Stimulated activated naive CD4-positive, alpha-beta T cell (primary cell): ENCODE data around the gene ATP1B4.
A peak's percentile ranks its signal among the peaks of the same experiment; 100 is the strongest.

Experiments used
- DNase-seq, 6 experiments: peaks; one replicate each; lab custom pipeline; 2025; lab: John Stamatoyannopoulos, UW

The ATP1B4 gene

DNA sequence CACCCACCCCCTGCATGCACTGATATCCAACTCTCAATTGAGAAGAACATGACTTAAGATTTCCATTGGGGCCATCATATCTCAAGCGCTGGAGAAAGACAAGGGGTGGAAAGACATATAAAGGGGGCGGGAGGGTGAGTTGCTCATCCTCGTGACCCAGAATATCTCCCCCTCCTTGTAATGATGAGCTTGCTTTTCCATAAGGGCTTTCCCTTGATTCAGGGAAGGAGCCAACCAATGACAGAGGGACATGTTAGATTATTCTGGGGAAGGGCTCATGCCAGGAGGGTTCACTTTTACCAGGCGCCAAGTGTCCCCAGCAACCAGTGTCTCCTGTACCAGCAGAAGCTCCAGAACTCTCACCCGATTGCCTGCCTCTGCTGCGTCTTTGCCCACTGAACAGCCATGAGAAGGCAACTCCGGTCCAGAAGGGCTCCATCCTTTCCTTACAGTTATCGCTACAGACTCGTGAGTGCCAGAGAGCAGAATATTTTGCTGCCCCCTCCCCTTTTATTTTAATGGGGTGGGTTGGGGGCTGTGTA, at the start of gene ATP1B4:
Gene ATP1B4, plus strand, starts transcription at position 326 of the 542 bp plus-strand sequence. Its CDS starts 80 bp downstream, at position 406.
- DNase-seq: no peak

DNA sequence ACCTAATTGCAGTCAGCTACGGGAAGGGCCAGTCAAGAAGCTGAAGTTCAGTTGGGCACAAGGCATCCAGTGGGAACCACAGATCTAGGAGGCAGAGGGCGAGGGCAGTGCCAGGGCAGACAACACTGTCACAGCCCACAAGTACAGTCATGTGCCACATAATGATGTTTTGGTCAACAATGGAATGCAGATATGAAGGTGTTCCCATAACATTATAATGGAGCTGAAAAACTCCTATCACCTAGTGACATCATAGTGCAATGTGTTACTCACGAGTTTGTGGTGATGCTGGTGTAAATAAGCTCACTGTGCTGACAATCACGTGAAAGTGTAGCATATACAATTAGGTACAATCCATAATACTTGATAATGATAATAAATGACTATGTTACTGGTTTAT, 46.1 kb upstream of the ATP1B4 start:
- no peak for DNase-seq

DNA sequence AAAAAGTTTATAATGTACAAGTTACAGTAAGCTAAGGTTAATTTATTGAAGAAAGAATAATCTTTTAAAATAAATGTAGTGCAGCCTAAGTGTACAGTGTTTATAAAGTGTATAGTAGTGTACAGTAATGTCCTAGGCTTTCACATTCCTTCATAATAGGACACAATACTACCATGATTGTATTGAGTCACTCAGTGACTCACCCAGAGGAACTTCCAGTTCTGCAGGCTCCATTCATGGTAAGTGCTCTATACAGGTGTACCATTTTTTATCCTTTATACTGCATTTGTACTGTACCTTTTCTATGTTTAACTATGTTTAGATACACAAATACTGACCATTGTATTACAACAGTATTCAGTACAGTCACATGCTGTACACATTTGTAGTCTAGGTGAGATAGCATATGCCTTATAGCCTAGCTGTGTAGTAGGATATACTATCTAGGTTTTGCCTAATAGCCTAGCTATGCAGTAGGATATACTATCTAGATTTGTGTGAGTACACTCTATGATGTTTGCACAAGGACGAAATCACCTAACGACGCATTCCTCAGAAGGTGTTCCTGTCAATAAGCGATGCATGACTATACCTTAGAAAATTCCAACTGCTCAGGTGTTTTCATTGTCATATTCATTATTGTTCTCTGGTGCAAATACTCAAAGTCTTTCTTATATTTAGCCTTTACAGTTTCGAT, 45.2 kb upstream of the ATP1B4 start:
- DNase-seq: no peak

DNA sequence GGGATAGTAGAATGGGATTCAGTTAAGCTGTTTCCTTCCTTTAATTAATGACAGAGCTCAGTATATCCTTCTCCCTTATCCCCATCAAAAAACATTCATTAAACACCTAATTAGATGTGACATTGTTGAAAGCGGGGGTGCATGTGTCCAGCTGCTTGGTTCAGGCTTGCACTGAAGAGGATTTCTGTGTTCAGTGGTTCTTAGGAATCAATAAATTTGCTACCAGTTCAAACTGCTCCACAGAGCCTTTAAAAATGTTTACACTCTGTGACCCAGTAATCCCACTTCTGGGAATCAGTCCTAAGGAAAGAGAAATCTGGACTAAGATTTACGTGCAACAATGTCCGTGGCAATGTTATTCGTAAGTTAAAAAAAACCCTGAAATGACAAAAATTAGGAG, 43.5 kb upstream of the ATP1B4 start:
- no peak for DNase-seq

DNA sequence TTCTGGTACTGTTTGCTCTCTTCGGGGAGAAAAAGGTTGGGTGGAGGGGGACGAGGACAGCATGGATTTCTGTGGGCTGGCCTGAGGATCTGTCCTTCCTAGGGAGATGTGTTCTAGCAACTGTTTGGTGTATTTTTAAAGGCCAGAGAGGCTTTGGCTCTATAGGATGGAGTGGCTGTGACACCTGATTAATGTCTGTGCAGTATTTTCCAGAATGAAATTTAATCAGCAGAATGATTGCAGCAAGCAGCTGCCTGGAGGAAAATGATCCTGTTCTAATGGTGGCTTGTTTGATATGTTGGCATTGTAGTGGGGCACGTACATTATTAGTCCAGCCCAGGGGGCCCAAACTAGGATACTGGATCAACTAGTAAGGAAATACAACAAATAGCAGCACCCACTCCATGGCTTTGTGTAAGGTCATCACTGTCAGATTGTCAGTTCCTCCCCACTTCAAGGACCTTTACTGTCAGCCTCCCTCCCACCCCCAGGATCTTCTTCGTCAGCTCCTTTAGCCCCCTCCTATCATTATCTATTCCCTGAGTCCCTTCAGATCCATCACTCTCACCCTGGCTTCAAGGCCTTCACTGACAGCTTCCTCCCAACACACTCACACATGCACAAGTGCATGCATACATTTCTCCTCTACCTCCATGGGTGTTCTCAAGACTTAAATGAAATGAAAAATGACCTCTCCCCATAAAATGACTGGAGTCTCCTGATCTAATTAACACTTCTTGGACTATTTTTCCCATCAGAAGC, 40.2 kb upstream of the ATP1B4 start:
- DNase-seq: no peak

DNA sequence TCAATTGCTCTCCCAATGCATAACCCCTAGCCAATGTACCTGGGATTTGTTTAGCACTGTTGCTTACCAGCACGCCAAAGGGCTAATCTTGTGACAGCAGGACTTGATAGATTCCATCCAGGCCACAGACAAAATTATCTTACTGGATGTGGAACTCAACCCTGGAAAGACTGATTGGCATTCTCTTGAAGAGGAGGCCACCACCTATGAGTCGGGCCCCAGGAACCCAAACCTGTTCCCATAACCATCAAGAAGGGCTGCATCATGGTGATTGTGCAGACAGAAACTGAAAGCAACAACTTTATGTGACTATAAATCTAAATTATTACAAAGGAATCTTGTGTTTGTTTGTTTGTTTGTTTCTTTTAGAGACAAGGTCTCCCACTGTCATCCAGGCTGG, 30.8 kb upstream of the ATP1B4 start:
- no peak for DNase-seq

DNA sequence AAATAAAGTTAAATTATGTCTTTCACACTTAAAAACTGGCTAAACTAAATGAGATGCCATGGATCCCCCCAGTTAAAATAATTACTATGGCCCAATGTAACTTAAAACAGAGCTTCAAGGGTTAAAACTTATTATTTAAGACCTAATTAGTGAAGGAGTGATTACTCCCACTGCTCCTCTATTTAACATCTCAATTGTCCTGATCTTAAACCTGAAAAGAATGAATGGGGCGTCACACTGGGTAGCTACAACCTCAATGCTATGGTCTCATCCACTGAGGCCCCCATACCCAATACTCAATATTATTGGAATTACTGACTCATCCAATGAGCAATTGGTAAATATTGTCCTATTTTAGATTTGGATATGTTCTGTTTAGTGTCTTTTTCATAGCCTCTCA, 29.5 kb upstream of the ATP1B4 start:
- DNase-seq: no peak

DNA sequence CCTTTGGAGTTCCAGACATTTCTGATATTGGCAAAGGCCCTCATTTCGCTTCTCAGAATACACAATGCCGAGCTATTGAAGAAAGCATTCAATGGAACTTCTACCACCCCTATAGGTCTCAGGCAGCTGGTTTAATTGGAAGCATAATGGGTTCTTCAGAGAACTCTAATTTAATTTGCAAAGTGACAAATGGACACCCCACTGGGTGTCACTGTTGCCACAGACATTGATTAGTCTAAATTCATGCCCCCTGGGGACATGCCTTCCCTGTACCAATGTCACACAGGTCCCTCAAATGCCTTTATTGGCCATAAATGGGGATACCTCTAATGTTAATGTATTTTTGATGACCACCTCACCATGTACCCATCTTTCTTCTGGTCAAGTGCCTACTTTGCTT, 27.7 kb upstream of the ATP1B4 start:
- no peak for DNase-seq

DNA sequence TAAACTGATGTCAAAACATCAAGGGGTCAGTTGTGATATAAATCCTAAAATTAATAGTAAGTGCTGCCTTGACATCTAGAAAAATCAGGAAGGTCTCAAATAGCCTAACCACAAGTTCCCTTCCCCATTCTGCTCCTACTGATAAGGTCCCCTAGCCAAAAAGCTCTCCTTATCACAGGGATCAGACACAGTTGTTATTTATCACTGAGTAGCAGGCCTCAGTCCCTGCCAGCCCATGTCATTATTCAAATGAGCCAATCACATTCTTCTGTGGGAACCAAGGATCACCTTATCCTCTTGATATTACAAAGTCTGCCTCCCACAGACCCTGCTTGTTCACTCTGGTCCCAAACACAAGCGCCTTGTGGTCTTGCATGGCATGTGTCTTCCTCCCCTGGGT, 27.3 kb upstream of the ATP1B4 start:
- no peak for DNase-seq

DNA sequence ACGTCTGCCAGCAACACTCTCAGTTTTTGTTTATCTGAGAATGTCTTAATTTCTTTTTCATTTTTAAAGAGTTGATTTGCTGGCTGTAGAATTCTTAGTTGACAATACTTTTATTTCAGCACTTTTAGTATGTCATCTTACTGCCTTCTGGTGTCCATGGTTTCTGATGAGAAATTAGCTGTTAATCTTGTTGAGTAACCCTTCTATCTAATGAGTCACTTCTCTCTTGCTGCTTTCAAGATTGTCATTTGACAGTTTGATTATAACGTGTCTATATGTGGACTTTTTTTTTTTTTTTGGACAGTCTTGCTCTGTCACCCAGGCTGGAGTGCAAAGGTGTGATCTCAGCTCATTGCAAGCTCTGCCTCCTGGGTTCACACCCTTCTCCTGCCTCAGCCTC, 26.6 kb upstream of the ATP1B4 start:
- no peak for DNase-seq

DNA sequence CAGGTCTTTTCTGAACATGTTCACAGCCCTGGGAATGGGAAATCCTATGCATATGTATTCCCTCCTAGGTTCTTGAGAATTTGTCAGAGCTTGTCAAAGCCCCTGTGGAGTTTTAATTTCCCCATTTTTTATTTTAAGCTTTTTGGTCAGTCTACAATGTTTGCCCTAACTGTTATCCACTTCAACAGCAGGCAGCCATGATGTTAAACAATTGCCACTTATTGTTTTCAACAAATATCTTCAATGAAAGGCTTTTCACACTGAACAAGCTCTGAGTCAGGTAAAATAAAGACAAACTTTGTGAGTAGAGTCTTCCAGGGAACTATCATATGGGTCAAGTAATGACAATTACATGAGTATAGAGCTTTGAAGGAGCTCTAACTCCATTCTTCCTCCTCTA, 25.0 kb upstream of the ATP1B4 start:
- DNase-seq: no peak

DNA sequence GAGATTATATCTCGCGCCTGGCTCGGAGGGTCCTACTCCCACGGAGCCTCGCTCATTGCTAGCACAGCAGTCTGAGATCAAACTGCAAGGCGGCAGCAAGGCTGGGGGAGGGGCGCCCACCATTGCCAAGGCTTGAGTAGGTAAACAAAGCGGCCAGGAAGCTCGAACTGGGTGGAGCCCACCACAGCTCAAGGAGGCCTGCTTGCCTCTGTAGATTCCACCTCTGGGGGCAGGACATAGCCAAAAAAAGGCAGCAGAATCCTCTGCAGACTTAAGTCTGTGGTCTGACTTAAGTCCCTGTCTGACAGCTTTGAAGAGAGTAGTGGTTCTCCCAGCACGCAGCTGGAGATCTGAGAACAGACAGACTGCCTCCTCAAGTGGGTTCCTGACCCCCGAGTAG, 17.3 kb upstream of the ATP1B4 start:
- peak in 2 of 6 experiments; percentile 6 to 9 for DNase-seq

DNA sequence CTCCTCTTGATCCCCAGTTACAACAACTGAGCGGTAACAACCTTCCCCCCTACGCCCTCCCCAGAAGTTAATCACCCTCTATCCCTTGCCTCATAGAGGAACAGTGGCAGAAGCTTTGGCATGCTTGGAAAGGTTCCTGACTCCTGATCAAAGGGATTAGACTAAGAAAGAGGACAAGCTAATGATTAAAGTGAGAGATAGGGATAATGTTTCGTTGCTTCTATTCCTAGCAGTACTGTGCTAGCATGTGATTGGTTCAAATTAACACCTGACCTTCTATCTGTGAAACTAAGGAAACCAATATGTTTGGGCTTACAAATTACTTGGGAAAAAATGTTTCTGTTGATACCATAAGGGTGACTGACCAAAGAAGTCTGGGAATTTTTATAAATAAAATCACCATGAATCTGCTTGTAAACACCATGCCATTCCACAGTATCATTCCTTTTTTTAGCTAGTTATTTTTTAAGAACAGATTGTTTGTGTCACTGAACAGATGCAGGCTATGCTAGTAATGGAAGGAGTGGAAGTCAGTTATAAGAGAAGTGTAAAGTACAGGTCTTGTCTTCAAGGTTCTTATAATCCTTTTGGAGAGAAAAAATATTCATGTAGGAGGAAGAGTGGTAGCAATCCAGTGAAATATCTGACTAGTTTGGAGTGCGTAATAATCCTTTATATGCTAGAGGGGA, 11.3 kb upstream of the ATP1B4 start:
- DNase-seq: no peak

DNA sequence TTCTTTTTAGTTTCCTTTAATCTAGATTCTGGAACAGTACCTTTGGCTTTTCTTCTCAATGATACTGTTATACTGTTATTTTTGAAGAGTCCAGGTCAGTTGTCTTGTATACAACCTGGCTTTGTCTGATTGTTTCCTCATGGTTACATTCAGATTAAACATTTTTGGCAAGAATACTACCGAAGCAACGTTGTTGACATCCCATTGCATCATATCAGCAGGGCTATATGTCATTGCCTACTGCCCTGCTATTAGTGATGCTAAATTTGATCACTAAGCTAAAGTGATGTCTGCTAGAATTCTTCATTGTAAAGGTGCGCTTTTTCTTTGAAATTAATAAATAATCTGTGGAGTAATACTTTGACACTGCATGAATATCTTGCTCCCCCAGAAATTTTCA, 5.8 kb upstream of the ATP1B4 start:
- no peak for DNase-seq

DNA sequence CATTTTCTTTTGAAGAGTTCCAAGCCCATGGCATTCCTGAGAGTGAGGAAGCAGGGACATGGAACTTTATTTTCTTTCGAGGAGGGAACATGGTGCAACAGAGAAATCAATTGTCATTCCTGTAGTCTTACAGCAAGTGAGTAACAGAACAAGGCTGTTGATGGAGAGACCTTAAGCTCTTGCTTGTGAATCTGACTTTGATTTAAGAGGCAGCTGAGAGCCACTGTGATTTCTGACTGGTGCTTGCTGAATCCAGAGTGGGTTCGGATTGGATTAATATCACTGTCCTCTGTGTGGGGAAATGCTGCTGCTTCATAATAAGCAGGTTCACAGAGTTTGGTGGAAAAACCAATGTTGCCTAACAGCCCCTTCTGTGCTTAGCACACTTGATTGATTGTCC, 4.7 kb upstream of the ATP1B4 start:
- no peak for DNase-seq

DNA sequence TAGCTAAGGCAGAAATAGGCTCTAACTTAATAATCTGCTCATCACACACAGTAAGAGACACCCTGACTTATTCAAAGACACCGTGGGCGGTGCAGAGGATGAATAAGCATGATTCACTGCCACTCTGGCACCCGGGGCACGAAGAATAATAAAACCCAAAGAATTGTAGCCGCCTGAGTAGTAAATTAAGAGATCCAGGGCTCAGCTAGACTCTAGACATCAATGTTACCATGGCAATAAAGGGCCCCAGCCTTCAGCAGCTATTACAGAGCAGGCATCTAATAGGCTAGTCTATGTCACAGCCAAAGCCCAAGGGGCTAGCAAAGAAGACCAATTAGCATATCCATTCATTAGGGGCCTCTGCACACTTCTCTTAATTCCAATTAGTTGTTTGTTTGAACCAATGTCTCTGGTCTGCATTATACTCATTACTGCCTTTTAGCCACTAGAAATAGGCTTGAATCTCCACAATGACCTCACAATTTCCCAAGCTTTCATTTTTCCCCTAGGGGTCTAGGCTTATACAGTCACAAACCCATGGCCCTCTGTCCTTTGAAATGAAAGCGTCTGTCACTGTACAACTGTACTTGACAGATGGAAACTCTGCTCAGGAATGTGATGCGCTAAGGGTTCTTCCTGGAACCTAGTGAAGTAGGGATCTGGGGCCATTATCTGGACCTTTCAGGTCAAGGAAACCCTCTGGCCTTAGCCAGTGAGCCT, 3.0 kb upstream of the ATP1B4 start:
- DNase-seq: no peak

DNA sequence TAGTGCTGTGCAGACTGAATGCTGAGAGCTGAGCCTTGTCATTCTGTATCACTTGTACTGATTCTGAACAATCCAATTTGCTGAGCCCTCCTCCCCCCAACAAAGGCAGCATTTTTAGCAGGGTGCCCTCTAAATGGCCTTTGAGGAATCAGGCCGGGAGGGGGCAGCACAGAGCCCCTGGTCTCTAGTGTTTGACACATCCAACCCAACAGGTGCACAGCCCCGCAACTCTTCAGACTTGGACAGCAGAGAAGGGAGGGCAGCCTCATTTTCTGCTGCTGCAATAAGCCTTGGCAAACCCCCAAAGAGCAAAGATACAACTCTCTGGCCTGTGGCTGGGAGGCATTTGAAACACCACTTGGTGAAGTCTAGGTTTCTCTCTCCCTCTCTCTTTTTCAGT, 3.4 kb downstream of the ATP1B4 start:
- DNase-seq: peak in 4 of 6 experiments; percentile 5 to 25 (median 14)

DNA sequence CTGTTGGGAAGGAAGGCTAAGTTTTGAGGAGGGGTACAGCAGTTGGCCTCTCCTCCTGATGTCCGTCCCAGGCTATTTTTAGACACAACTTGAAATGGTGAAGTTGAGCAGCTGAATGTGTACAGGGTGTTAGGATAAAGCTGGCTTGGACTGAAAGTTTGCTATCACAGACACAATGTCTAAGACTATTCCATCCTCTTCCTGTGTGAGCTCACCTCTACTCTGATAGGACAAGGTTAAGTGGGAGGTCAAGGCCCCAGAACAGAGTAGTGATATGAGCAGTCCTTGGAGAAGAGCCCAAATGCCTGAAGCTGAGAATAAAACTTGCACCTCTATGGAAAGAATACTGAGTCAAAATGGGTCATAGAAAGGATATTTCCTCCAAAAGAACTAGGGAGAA, 4.1 kb downstream of the ATP1B4 start:
- no peak for DNase-seq

DNA sequence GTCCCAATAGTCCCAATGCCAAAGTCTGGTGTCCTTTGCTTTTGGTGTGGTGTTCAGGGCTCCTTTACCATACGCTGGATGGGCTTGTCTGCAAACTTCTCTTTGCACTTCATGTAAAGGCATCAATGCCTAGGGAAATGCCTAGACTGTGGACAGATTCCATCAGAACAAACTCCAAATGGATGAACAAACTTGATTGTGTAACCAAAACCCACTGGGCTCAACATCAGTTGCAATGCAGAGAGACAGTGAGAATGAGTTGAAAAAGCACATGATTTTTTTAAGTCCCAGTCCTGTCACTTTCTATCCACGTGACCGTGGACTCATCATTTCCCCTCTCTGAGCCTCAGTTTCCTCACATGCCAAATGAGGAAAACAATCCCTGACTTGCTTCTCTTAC, 4.9 kb downstream of the ATP1B4 start:
- DNase-seq: no peak

DNA sequence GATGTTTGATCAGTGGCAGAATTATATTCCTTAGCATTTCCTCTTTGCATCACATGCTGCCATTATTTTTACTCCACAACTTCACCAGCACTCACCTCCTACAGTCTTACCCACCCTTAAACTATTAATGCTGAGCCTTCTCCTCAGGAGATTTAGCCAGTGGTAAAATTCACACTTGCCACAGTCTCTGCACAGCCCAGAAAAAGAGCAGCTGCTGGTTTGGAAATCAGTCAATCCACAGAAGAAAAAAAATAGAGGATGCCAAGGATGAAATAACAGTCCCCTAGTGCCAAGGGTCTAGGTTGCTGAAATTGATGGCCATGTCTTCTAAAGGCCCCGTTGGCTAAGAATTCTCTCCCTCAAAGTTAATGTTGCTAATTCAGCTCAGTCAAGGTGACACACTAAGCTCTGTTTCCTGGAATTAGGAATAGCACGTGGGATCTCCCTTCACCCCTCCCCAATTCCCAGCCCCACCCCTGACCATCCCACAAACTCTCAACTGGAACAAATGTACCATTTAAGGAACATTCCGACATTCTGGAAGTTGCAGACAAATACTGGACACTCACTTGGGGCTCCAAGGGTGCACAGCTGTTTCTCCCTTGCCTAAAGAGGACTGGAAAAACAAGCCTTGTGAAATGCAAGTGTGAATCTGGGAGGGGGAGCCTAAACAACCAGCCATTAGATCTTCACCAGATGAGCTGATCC, 5.7 kb downstream of the ATP1B4 start:
- DNase-seq: no peak

DNA sequence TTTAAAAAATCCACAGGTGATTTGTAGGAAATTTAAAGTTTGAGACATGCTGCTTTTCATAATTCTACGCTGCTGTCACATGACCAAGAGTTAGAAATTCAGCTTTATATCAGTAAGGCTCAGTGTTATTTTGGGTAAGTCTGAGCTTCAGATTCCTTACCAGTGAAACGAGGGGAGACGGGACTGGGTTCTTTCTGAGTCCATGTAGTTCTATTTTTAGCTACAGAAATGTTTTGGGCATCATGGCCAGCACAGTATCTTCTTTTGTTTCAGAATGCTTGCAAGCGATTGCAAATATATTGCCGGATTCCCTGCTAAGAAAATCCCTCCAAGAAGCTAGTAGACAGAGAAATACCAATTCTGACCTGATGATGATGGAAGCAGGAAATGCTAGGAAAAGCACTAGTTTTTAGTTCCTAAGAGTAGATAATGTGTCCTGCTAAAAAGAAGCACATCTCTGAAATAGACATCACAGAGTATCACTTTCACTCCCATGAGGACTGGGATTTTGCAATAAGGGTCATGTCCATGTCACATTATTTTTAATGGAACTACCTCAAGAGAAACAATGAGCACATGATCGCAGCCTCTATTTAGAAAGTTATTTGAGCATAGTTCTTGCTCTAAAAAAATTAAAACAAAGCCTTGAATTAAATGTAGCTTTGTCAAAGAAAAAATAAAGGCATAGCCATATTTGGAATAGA, 10.9 kb downstream of the ATP1B4 start:
- DNase-seq: no peak
